H1 (cell line): ENCODE data around the gene SLC9C2. TPM values are rescaled to one million over a fixed set of nuclear protein-coding genes. Genes with fewer than 3 reads are reported as not detected.

Experiments
- BRCA1 ChIP-seq: IDR thresholded peaks from 2 replicates; pipeline ENCODE4 v1.6.1; 2012; ENCODE audit warnings: low read depth, low read length, improper control_type of control experiment
- EP300 ChIP-seq, 2 experiments: IDR thresholded peaks; 1 replicate in 1 of 2; 2 replicates in 1 of 2; pipeline ENCODE4 v1.6.1; 2011 to 2012; ENCODE audit warnings: low read depth in 2 of 2, low read length in 2 of 2, mild to moderate bottlenecking in 2 of 2, borderline replicate concordance in 1 of 2, inconsistent platforms in 1 of 2, moderate library complexity in 1 of 2
- KDM1A ChIP-seq: fragments of 200-600, 300-600 bp; sonication (generic); IDR thresholded peaks from 2 replicates; pipeline ENCODE4 v1.7.1; 2016; ENCODE audit warnings: mild to moderate bottlenecking, low read length, borderline replicate concordance
- PHF8 ChIP-seq: fragments of 200-600 bp; sonication (generic); conservative IDR thresholded peaks from 2 replicates; pipeline ENCODE4 v1.7.1; 2012; ENCODE audit warnings: low read depth, mild to moderate bottlenecking, inconsistent platforms, low read length, moderate library complexity
- TBP ChIP-seq: IDR thresholded peaks from 2 replicates; pipeline ENCODE4 v1.6.1; 2011; ENCODE audit warnings: low read depth, low read length, improper control_type of control experiment
- polyA plus RNA-seq, 7 experiments: library from polyadenylated mRNA; depleted of rRNA in 3 of 7; stranded (reverse) in 5 of 7; unstranded in 2 of 7; fragments of >200 nt in 5 of 7; fragments of 200-250 nt in 2 of 7; gene quantifications; 1 replicate in 5 of 7; 2 replicates in 1 of 7; 4 replicates in 1 of 7; pipeline versions ENCODE4 v1.2.1 to v1.2.3, GENCODE V29; 2011 to 2013; ENCODE audit warnings: missing spikeins in 2 of 7, mixed read lengths in 2 of 7
- total RNA-seq: library from RNA; stranded (reverse); fragmentation: NEBNext Ultra II Directional; extraction: Animal tissue kit (Norgen Biotek cat#: 25700); gene quantifications from 2 replicates; pipeline ENCODE4 v1.2.1, GENCODE V29; 2021

SLC9C2 gene
- total and polyA plus RNA-seq, 2 of the 8 experiments (the other 6 are each of a cell fraction or from before 2014, with no cell fraction given) = not detected

DNA sequence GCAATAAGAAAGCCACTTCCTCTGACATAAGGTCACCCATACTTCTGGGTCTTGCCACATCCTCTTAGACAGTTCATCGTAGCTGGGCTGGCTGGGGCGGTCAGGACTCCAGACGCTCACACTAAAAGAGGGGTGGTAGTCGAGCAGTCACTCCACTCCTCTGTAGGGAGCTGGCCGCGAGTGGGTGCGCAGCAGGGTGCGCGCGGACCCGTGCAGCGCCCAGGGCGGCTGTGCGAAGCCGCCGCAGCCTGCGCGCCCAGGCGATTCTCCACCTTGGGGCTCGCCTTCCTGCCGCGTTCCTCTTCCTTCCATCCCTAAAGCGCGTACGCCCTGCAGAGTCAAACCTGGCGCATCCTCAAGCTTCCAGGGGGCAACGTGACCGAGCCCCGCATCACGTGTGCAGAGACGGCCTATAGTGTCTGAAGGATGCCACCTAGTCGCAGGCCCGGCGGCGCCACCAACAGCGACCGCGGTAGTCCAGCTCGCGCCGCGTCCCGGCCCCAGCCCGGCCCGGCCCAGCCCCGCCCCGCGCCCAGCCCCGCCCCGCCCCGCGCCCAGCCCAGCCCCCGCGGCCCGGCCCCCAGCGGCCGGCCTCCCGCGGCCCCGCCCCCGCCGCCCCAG is 126.1 kb downstream of the SLC9C2 start (continued):
- TF ChIP-seq PHF8 = peak; percentile 5; the same call in 1 of the 2 replicates
- no peak for TF ChIP-seq BRCA1
- no peak for TF ChIP-seq KDM1A
- peak; percentile 29; the same call in 1 of the 2 replicates for TF ChIP-seq TBP
- TF ChIP-seq EP300 (IDR thresholded peaks at IDR 0.05; ENCODE audit: borderline replicate concordance in 1 of 2, low read depth in 2 of 2, low read length in 2 of 2) = no peak
